Stimulated activated CD8-positive, alpha-beta memory T cell treated with anti-CD3 and anti-CD28 coated beads, Interleukin-4, amount 100 ng/mL, for 4 hours (primary cell): ENCODE data around the gene CCDC61.

Experiments used
- DNase-seq, 2 donors: peaks; one replicate each; pipeline ENCODE4 v3.0.0-alpha.2; 2020; ENCODE audit warnings: low read depth in 2 of 2, low spot score in 1 of 2

CCDC61 gene

GRCh38 chr19:46015687-46016425, 20.6 kb downstream of the CCDC61 start:
- no peak for DNase-seq

DNA sequence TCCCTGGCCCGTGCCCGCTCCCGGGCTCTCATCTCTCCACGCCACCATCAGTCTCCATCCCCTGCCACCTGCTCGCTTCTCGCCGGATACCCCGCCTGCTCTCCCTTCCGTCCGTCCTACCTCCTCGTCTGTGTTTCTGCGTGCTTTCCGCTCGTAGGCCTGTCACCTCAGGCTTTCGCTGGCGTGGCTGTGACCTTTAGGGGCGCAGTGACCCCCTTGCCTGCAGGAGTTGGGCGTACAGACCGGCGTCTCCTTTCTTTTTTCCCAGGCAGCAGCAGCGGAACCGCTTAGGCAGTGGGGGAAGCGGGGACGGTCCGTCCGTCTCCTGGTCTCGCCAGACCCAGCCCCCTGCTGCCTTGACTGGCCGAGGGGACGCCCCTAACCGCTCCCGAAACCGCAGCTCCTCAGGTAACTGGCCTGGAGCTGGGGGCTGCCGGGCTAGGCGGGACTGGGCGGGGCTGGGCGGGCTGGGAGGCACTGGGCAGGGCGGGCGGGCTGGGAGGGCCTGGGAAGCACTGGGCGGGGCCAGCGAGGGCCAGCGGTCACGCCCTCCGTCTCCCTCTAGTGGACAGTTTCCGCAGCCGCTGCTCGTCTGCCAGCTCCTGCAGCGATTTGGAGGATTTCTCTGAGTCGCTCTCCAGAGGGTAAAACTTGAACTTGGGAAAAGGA, 21.3 kb downstream of the CCDC61 start:
- peak; percentile 62 for DNase-seq

DNA sequence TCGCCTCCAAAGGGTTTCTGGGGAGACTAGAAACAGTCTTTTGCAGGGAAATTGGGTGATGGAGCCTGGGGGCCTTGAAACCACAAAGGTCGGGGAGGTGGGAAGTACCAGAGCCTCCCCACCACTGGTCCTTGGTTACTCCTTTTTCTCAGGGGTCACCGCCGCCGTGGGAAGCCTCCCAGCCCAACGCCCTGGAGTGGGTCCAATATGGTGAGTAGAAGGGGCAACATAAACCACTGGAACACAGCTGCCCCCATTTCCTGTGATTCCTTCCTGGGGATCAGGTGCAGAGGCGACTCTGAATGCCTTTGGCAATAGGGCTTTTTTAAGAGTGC, 21.8 kb downstream of the CCDC61 start:
- DNase-seq = no peak

- no peak for DNase-seq
Measured at GRCh38 chr19:46017874-46018675, 22.8 kb downstream of the CCDC61 start.

DNA sequence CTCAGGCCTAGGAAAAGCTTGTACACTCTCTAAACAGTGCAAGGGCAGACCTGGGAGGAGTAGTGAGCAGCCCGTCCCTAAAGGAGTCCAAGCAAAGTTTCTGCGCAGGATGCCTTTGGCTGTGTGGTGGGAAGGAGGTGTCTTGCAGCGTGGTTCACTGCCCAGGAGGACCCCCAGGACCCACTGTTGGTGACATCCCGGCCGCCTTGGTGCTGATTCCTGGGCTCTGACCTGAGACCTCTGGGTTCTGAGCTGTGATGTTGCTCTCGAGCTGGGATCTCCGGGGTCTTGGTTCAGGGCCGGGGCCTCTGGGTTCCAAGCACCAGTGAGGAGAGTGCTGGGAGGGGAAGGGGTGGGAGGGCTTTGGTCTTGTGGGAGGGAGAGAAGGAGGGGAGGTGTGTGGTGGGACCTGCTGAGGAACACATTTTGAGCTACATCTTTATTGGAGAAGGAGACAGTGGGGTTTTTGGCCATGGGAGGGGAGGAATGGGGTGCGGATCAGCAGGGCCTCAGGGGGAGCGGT, 23.5 kb downstream of the CCDC61 start:
- DNase-seq = no peak

GRCh38 chr19:46019270-46019669, 24.0 kb downstream of the CCDC61 start:
- no peak for DNase-seq

- DNase-seq = no peak
Measured at GRCh38 chr19:46020819-46021125, 25.5 kb downstream of the CCDC61 start.

DNA sequence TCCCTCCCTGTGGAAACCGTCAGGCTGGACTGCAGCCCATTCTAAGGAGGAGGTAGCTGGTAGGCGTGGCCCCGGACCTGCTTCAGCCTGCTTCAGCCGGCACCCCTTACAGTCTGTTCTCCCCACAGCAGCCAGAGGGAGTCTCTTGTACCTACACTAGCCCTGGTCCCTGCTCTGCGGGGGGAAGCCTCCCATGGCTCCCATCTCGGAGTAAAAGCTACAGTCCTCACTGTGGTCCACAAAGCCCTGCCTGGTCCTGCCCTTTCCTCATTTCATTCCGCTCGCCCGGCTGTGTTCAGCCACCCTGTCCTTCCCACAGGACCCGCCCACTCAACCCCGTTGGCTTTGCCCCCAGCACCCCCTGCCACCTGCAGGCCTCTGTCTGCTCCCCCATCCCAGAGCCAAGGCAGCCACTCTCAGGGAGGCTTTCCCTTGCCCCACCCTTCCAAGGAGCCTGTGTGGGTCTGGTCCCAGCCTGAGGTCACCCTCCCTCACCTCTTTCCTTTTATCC, 26.3 kb downstream of the CCDC61 start:
- no peak for DNase-seq

DNA sequence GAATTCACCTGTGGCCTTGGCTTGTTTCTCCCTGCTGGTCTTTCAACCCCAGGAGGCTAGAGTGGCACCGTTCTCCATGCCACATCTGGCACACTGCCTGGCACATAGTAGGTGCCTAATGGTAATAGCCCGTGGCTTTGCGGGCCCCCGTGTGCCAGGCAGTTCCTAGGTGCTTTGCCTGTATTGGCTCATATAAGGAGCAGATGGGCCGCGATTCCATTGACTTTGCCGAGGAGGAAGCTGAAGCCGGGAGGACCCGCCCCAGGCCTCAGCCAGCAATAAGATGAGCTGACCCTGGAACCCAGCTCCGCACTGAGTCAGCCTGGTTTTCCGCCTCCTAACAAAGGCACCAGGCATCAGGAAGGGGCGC, 26.8 kb downstream of the CCDC61 start:
- no peak for DNase-seq

- no peak for DNase-seq
Measured at GRCh38 chr19:46022431-46023310, 27.4 kb downstream of the CCDC61 start, which contains the start of gene PGLYRP1. Gene PGLYRP1 (minus strand): TSS chr19:46023053. CDS start chr19:46023021, 32 bp downstream.

DNA sequence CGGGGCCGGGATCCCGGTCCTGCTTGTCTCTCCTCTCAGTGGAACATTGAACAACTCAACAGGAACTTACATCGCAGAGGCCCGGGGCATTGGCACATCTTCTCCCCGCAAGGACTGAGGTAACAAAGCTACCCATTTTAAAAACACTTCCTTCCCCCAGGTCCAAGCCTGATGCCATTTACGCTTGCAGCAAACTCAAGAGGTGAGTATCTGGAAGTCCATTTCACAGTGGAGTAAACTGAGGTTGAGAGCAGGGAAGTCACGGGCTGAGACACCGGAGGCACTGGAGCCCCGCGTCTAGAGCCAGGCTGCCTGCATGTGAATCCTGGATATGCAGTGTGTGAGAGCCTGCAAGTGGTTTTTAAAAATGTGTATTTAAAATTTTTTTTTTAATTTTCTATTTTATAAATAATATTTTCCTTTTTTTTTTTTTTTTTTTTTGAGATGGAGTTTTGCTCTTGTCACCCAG, 28.1 kb downstream of the CCDC61 start:
- DNase-seq = no peak

DNA sequence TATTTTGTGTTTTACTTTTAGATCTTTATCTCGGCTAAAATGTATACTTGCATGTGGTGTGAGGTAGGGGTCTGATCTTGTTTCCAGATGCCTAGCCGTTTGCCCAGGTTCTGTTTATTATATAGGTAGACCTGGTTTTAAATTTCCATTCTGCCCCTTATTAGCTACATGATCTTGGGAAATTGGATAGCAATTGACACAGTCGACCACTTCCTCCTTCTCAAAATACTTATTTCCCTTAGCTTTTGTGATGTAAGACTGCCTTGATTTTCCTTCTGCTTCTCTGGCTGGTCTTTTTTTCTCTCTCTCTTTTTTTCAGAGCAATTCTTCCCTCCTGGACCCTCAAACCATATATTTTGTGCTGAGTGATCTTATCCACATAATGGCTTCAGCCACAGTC, 30.6 kb downstream of the CCDC61 start:
- no peak for DNase-seq

DNA sequence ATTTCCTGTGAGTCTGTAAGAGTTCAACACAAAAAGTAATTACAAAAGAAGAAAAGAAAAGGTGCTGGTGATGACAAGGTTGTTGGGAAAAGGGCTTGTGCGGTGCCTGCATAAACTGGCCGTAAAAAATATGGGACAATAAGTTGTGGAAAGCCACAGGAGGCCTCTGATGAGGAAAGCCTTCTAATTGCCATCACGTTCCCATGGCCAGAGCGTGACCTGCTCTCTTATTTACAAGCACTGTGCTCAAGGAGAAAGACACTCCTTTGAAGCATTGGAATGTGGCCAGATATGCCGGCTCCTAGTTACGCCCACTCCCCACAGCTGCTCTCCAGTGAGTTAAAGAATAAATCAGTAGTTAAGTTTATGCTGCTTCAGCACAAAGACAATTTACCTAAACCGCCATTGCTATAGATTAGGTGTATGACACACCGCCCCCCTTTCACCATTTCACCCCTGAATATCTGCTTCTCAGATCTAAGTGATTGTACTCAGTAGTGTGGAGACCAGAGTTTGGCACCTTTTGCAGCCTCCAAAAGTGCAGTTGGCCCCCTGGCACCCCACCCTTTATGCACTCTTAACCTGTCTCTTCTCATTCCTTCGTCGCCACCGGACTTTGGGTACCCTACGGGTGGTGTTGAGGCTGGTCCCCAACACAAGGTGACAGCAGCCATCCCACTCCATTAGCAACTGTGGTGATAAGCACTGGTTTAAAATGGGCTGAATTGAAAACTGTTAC, 35.7 kb downstream of the CCDC61 start:
- no peak for DNase-seq

- no peak for DNase-seq
Measured at GRCh38 chr19:46031781-46032596, 36.7 kb downstream of the CCDC61 start.

DNA sequence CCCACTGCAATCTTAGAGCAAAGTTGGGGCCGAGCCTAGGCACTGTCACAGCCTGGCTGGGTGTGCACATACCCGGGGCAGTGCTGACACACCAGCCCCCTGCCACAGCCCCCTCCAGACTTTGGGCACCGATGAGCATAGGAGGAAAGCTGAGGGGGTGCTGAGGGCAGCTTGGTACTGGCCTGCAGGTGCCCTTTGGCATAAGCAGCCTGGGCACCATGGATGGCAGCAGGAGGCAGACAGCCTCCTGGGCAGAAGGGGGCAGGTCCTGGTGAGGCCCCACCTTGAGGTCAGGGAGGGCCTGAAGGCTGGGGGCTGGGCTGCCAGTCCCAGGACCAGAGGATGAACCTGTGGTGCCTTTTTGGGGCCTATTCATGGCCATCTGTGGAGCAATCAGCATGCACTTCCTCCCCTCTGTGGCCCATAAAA, 37.3 kb downstream of the CCDC61 start:
- DNase-seq = no peak

DNA sequence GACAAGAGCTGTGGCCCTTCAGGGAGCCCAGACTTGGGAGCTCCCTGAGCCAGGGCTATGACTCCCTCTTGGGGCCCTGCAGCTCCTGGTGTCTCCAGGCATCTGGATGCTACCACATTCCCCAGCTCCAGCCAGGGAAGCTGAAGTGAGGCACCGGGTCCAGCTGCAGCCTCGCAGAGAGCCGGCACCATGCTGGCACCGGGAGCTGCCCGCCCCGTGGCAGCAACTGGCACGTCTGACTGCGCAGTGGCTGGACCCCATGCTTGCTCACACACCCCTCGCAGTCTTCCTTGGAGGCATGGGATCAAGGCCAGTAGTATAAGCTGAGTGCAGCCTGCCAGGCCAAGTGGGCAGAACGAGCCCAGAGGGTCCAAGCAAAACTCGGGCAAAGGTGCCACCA, 38.1 kb downstream of the CCDC61 start:
- DNase-seq = no peak

- DNase-seq = no peak
Measured at GRCh38 chr19:46035546-46035945, 40.3 kb downstream of the CCDC61 start.

- no peak for DNase-seq
Measured at GRCh38 chr19:46035986-46036743, 40.9 kb downstream of the CCDC61 start.
